Measurements from ENCODE around the gene PRSS48. TPM values are rescaled to one million over a fixed set of nuclear protein-coding genes. Genes with fewer than 3 reads are reported as not detected.
A peak's percentile ranks its signal among the peaks of the same experiment; 100 is the strongest.

PRSS48 gene
- total RNA-seq, 1 experiment from 2014 or later, result not detected

GRCh38 chr4:151287409-151287808 is 10.4 kb downstream of the PRSS48 start:
- no peak for TF ChIP-seq CTCF (conservative IDR thresholded peaks at IDR 0.05)
- peak overlapping the region in 1 of 3 experiments; percentile 87; a peak in 2 of 7 replicates for H3K27ac Mint-ChIP-seq
- H3K36me3 Mint-ChIP-seq (ENCODE audit: insufficient read depth in 1 of 3, low read depth in 3 of 3), result peaks cover 6 to 16% (median 7%) of the 10 kb centered on the region in 3 experiments

More at GRCh38 chr4:151287409-151287808, 10.4 kb downstream of the PRSS48 start:
- H2BK5ac ChIP-seq (ENCODE audit: insufficient read length, low read length), result no peak overlapping the region
- H3K79me2 ChIP-seq (ENCODE audit: insufficient read depth, low read length), result peaks cover 12% of the 10 kb centered on the region; the same call in 1 of the 2 replicates
- H3K27me3 ChIP-seq (ENCODE audit: insufficient read depth, low read length), result no peaks in the 10 kb centered on the region
- H3K79me1 ChIP-seq (ENCODE audit: insufficient read depth, low read depth, low read length, poor library complexity, severe bottlenecking), result no peaks in the 10 kb centered on the region
- H2BK12ac ChIP-seq (ENCODE audit: insufficient read length, low read depth, low read length), result no peak overlapping the region
- H3K4ac ChIP-seq (ENCODE audit: low read depth, low read length), result no peak overlapping the region
- no CpG with 5 or more reads among the region's 7 CpGs for WGBS (ENCODE audit: extremely low coverage, insufficient read length, low lambda C conversion rate)
- H4K5ac ChIP-seq (ENCODE audit: insufficient read length, low read depth, low read length), result no peak overlapping the region
- H4K91ac ChIP-seq (ENCODE audit: insufficient read length, low read depth, low read length), result no peak overlapping the region
- Mint-ChIP-seq H3K4me3 (no peak overlapping the region), H3K9me3 (peaks cover 2% of the 10 kb centered on the region in 2 experiments; a peak in 1 of 5 replicates), H3K27me3 (ENCODE audit: low read depth) (no peaks in the 10 kb centered on the region), H3K4me1 (peaks cover 30 to 36% of the 10 kb centered on the region in 2 experiments)
- no peak for DNase-seq
- H3K27ac ChIP-seq (ENCODE audit: insufficient read length, low read depth, low read length), result no peak overlapping the region
- no peaks in the 10 kb centered on the region for H3K23me2 ChIP-seq (ENCODE audit: insufficient read length, low read depth, low read length, poor library complexity, severe bottlenecking)
- H3K9ac ChIP-seq (ENCODE audit: extremely low read depth, insufficient read length, low read length), result no peak overlapping the region
- H2AFZ ChIP-seq (ENCODE audit: low read length), result no peak overlapping the region
- H4K20me1 ChIP-seq (ENCODE audit: control insufficient read depth, insufficient read depth, insufficient read length), result no peaks in the 10 kb centered on the region
- no peak overlapping the region for H2BK20ac ChIP-seq (ENCODE audit: low read depth, low read length, poor library complexity, severe bottlenecking)
- H2BK120ac ChIP-seq (ENCODE audit: low read depth, low read length, poor library complexity, severe bottlenecking), result no peak overlapping the region
- H3K4me2 ChIP-seq (ENCODE audit: insufficient read depth, insufficient read length, low read length), result no peak overlapping the region
- no peak overlapping the region for H3K56ac ChIP-seq (ENCODE audit: insufficient read length, low read depth, low read length)
- H3T11ph ChIP-seq (ENCODE audit: low read length), result no peak overlapping the region
- peaks cover 7% of the 10 kb centered on the region; the same call in 1 of the 2 replicates for H3K4me1 ChIP-seq (ENCODE audit: insufficient read depth, low read length)
- H4K8ac ChIP-seq (replicated peaks; ENCODE audit: insufficient read length, low read depth, low read length), result no peak overlapping the region
- H2BK15ac ChIP-seq (ENCODE audit: low read depth, low read length), result no peak overlapping the region
- no peak overlapping the region for H3K14ac ChIP-seq (ENCODE audit: insufficient read depth, low read length)
- H3K23ac ChIP-seq (ENCODE audit: insufficient read length, low read depth, low read length), result no peak overlapping the region
- H3K18ac ChIP-seq (ENCODE audit: insufficient read length, low read depth, low read length), result no peak overlapping the region
- H2AK5ac ChIP-seq (ENCODE audit: insufficient read length, low read length), result no peak overlapping the region
- no peaks in the 10 kb centered on the region for H3K9me3 ChIP-seq (ENCODE audit: control insufficient read depth, low read depth, low read length)

All from H9 (cell line).